Measurements from ENCODE around the gene PUM1.
A peak's percentile ranks its signal among the peaks of the same experiment; 100 is the strongest.

PUM1 gene

DNA sequence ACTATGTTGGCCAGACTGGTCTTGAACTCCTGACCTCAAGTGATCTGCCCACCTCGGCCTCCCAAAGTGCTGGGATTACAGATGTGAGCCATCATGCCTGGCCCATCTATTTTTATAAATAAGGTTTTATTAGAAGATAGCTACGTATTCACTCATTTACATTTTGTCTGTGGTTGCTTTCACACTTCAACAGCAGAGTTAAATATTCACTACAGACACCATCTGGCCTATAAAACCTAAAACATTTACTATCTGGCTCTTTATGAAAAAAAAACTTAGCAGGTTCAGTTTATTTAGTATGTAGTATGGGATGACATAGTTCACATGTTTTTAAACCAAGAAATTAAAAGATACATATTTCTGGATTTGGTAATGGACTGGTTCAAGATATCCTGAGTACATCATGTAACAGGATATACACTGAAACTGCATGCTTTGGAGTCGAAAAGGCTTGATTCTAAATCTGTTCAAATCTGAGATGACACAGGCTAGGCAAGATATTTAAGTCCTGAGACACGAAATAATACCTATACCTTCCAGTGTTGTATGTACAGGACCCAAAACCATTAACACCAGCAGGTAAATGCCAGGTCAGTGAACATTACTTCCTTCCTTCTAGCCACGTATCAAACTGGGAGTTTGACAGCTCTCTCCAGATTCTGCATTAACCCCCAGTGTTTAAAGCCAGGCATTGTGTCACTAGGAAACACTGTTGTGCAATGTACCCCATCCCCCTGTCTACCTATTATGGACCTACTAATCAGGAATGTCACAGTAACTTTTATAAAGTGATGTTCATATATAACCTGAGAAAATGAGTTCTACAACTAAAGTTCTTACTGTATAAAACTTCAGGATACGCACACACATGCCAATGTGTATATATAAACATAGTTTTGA is 102.7 kb downstream of the PUM1 start:
- in situ Hi-C loops (cut with HindIII; ENCODE audit: low pct_ligation_motif_present, low sequenced_read_pairs) = no loop called here
- no peak overlapping the region for H3K27ac ChIP-seq
- H3K27me3 ChIP-seq (replicated peaks) = no peaks in the 10 kb centered on the region
- no peak overlapping the region for H3K4me3 ChIP-seq (ENCODE audit: low read depth, low read length)
- TF ChIP-seq, protein P1, sequence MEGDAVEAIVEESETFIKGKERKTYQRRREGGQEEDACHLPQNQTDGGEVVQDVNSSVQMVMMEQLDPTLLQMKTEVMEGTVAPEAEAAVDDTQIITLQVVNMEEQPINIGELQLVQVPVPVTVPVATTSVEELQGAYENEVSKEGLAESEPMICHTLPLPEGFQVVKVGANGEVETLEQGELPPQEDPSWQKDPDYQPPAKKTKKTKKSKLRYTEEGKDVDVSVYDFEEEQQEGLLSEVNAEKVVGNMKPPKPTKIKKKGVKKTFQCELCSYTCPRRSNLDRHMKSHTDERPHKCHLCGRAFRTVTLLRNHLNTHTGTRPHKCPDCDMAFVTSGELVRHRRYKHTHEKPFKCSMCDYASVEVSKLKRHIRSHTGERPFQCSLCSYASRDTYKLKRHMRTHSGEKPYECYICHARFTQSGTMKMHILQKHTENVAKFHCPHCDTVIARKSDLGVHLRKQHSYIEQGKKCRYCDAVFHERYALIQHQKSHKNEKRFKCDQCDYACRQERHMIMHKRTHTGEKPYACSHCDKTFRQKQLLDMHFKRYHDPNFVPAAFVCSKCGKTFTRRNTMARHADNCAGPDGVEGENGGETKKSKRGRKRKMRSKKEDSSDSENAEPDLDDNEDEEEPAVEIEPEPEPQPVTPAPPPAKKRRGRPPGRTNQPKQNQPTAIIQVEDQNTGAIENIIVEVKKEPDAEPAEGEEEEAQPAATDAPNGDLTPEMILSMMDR (IDR thresholded peaks at IDR 0.05; ENCODE audit: low read depth, low read length, missing control alignments) = no peak
- H3K36me3 ChIP-seq (replicated peaks) = peaks cover 45% of the 10 kb centered on the region
- DNase-seq = no peak

DNA sequence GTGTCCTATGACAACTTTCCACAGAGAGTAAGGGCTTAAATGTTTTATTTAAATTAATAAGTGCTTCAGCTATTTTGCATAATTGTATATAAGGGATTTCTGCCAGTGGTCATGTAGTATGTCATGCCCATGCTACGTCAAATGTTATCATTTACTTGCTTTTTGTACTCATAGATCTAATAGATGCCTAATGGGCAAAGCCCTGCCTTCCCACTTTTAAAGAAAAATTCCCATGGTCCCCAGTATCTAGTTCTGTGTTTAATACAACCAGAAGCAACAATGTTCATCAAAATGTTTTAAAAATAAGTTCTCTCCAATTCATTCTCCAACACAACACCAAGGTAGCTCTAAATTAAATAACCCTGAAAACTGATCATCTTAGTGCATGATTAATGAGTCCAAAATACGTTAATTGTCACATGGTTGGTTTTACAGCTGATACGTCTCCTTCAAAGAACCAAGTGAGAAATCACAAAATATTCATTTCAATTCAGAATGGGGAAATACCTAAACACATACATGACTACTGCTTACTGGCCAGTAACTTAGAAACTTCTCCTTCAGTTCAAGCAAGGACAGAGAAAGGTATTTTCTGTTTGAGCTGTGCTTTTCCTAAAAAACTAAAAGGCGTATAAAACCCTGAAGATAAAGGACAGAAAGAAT is 107.8 kb downstream of the PUM1 start:
- H3K27ac ChIP-seq = no peak overlapping the region
- H3K36me3 ChIP-seq (replicated peaks) = peaks cover 43% of the 10 kb centered on the region
- H3K4me3 ChIP-seq (ENCODE audit: low read depth, low read length) = no peak overlapping the region
- TF ChIP-seq, protein P1 (IDR thresholded peaks at IDR 0.05; ENCODE audit: low read depth, low read length, missing control alignments) = no peak
- DNase-seq = no peak
- in situ Hi-C loops (cut with HindIII; ENCODE audit: low pct_ligation_motif_present, low sequenced_read_pairs) = no loop called here
- H3K27me3 ChIP-seq (replicated peaks) = no peaks in the 10 kb centered on the region

DNA sequence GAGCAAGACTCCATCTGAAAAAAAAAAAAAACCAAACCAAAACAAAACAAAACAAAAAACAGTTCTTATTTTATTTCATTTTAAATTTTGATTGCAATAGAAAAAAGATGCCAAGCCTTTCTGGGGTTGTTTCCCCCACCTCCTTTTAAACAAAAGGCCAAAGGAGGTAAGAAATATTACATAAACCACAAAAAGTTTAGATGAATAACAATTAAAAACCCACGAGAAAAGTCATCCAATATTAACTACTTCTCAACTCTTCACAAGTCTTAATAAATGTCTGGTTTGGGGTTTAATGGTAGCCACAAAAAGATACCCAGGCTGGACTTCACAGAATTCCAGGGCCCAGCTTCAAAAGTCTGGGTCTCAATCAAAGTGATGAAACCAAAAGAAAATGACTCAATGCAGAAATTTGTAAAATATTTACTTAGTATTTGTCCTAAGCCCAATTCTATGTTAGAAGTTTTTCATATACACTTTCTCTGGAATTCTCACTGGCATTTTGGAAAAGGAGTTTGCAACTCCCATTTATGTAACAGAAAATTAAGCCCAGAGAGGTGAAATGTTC is 110.0 kb downstream of the PUM1 start:
- H3K36me3 ChIP-seq (replicated peaks) = peaks cover 53% of the 10 kb centered on the region
- peak overlapping the region; percentile 31 for H3K27ac ChIP-seq
- TF ChIP-seq, protein P1 (IDR thresholded peaks at IDR 0.05; ENCODE audit: low read depth, low read length, missing control alignments) = no peak
- no peaks in the 10 kb centered on the region for H3K27me3 ChIP-seq (replicated peaks)
- in situ Hi-C loops (cut with HindIII; ENCODE audit: low pct_ligation_motif_present, low sequenced_read_pairs) = no loop called here
- no peak overlapping the region for H3K4me3 ChIP-seq (ENCODE audit: low read depth, low read length)
- DNase-seq = no peak

DNA sequence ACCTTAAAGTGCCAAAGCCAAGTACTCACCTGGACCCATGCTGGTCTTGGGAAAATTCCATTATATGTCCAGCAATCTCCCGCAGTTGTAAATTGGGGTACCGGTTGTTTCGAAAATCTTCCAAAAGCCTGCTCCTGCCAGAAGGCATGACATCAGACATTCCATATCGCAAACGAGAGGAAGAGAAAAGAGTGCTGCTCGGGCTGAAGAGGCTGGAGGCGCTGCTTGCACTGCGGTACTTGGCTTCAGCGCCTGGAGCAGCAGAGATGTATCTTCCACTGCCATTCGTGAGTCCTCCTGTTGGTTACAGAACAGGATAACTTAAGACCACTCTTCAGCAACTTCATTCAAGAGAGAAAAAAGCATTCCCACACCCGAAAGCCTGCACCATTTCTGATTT is 111.8 kb downstream of the PUM1 start:
- no peak overlapping the region for H3K27ac ChIP-seq
- TF ChIP-seq, protein P1 (IDR thresholded peaks at IDR 0.05; ENCODE audit: low read depth, low read length, missing control alignments) = no peak
- no peak for DNase-seq
- peaks cover 54% of the 10 kb centered on the region for H3K36me3 ChIP-seq (replicated peaks)
- H3K27me3 ChIP-seq (replicated peaks) = no peaks in the 10 kb centered on the region
- H3K4me3 ChIP-seq (ENCODE audit: low read depth, low read length) = no peak overlapping the region
- in situ Hi-C loops (cut with HindIII; ENCODE audit: low pct_ligation_motif_present, low sequenced_read_pairs) = no loop called here

DNA sequence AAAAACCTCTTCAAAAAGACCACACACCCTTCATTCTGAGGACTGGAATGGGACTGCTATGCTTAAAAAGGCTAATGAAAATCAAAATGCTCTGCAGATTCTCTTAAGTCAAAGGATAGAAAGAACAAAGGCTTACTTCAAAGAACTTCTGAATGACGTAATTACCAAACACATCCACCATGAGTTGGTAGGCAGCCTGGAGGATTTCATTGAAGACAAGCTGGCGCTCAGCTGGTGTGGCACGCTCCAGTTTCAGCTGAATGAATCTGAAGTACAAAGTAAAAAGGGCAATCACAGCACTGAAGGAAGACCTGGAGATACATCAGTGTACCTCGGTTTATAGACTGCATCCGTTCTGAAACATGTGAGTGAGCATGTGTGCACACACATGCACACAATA is 113.4 kb downstream of the PUM1 start:
- Histone ChIP-seq H3K36me3 (replicated peaks) (peaks cover 67% of the 10 kb centered on the region), H3K27me3 (replicated peaks) (no peaks in the 10 kb centered on the region), H3K27ac (no peak overlapping the region), H3K4me3 (ENCODE audit: low read depth, low read length) (no peak overlapping the region)
- TF ChIP-seq, protein P1 (IDR thresholded peaks at IDR 0.05; ENCODE audit: low read depth, low read length, missing control alignments) = no peak
- in situ Hi-C loops (cut with HindIII; ENCODE audit: low pct_ligation_motif_present, low sequenced_read_pairs) = no loop called here
- no peak for DNase-seq

All from brain microvascular endothelial cell (primary cell).